RWPE1 (cell line): ENCODE data around the gene KRTAP19-2.
A peak's percentile ranks its signal among the peaks of the same experiment; 100 is the strongest.

Experiments used
- CTCF ChIA-PET: fragments of 350-600 bp; sonication (Branson Sonifier 250); formaldehyde crosslinking; extraction: SDS; loops from one replicate; lab custom pipeline; 2021; lab: Yijun Ruan, JAX
- POLR2A ChIA-PET: fragments of 400-600 bp; formaldehyde crosslinking; extraction: SDS; loops from one replicate; lab custom pipeline; 2020; ENCODE audit warnings: antibody characterized with exemption; ENCODE audit not compliant: low non-redundant PET; lab: Yijun Ruan, JAX
- DNase-seq: peaks from one replicate; pipeline ENCODE4 v3.0.0; 2012; ENCODE audit warnings: low spot score
- H3K27ac ChIP-seq: fragments of 450-650 bp; 2 replicates; pipeline ENCODE4 v1.5.1; 2017
- CTCF ChIP-seq: fragments of 450-650 bp; conservative IDR thresholded peaks from 2 replicates; pipeline ENCODE4 v1.5.1; 2017; ENCODE audit warnings: low read depth, mild to moderate bottlenecking

KRTAP19-2 gene

DNA sequence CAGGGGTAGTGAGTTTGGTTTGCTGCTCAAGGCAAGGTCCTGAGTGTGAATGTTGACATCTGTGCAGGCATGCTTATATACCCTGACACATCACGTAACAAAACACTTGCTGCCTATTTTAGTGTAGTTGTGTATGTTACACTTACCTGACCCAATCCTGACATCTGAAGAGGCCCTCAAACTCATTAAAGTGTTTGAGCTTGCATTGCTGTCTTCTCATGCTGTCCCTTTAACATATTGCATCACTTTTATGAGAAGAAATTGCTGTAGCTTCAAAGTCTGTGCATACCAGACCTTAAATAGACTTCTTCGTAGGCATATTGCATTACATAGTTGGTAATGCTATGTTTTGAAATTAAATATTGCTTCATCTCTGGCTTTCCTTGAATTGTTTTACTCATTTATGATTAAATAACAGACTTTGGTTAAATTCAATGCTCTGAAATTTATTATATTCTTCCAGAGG is 4.8 kb upstream of the KRTAP19-2 start, which contains the start of gene KRTAP19-3:
KRTAP19-3 (minus strand) TSS at position 51 of the 466 bp plus-strand sequence. CDS start 56 bp downstream, outside the sequence.
- no peak for DNase-seq
- ChIA-PET CTCF (no interaction called here), POLR2A (no interaction called here)
- no peak within 1 kb of the TSS for H3K27ac ChIP-seq
- no peak for TF ChIP-seq CTCF

DNA sequence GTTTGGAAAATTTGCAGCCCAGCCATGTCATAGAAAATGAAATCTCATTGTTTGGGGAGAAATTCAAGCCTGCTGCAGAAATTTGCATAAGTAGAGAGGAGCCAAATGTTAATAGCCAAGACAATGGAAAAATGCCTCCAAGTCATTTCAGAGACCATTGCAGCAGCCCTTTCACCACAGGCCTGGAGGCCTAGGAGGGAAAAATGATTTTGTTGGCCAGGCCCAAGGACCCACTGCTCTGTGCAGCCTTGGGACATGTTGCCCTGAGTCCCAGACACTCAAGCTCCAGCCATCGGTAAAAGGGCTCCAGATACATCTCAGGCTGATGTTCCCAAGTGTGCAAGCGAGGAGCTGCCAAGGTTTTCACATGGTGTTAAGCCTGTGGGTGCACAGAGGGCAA is 1.1 kb downstream of the KRTAP19-2 start:
- ChIA-PET CTCF (no interaction called here), POLR2A (no interaction called here)
- TF ChIP-seq CTCF, result no peak
- DNase-seq, result no peak
- H3K27ac ChIP-seq, result no peak overlapping the region

GRCh38 chr21:30482130-30482529 is 5.1 kb downstream of the KRTAP19-2 start:
- no peak overlapping the region for H3K27ac ChIP-seq
- peak; percentile 23 for DNase-seq
- ChIA-PET CTCF (interaction anchor here (0.9 kb wide), 1 partner anchor 35 kb away, joined by 4 read pairs; no protein-coding TSS in a partner anchor), POLR2A (no interaction called here)
- no peak for TF ChIP-seq CTCF

DNA sequence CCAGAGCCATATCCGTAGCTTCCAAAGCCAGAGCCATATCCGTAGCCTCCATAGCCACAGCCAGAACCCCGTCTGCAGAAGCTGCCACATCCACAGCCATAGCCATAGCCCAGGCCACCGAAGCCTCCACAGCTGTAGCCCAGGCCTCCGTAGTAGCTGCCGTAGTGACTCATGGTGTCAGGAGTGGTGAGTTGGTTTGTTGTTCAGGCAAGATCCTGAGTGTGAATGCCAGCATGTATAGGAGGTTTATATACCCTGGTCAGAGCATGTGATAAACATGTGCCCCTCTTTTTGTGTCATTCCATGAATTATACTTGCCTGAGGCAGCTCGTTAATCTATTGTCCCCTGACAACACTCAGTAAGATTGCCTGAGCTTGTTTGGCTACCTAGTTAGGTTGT is 7.1 kb downstream of the KRTAP19-2 start, which contains the start of gene KRTAP19-1:
KRTAP19-1 (minus strand) TSS at position 223 of the 400 bp plus-strand sequence; CDS start at position 173, 50 bp downstream.
- no peak within 1 kb of the TSS for H3K27ac ChIP-seq
- DNase-seq, result no peak
- POLR2A ChIA-PET, result interaction anchor here (0.7 kb wide), 1 partner anchor 1323 kb away, joined by 3 read pairs; no protein-coding TSS in a partner anchor
- no peak for TF ChIP-seq CTCF
- CTCF ChIA-PET, result no interaction called here

DNA sequence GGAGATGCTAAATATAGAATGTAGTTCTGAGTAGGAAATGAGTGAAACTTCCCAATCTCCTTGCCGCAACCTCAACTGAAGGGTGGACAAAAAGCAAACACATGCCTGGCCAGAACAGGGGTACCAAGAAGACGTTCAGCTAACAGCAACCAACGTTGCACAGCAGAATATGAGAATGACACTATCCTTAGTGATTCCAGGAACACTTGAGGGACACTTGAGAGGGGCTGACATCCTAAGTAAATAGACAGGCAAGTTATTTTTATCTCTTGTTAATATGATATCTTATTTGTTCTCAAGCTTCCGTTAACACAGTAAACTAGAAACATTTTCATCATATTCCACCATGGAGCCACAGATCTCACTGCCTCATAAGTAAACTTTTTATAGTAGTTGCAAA is 8.0 kb downstream of the KRTAP19-2 start:
- TF ChIP-seq CTCF, result no peak
- H3K27ac ChIP-seq, result no peak overlapping the region
- CTCF ChIA-PET, result interaction anchor here (0.6 kb wide), 1 partner anchor 27 kb away, joined by 3 read pairs; no protein-coding TSS in a partner anchor
- DNase-seq, result no peak
- POLR2A ChIA-PET, result no interaction called here

GRCh38 chr21:30478004-30478403 is 9.2 kb downstream of the KRTAP19-2 start:
- peak; percentile 4 for DNase-seq
- H3K27ac ChIP-seq, result no peak overlapping the region
- no peak for TF ChIP-seq CTCF
- CTCF ChIA-PET, result no interaction called here
- POLR2A ChIA-PET, result no interaction called here
